Ishikawa (cell line): Measurements from ENCODE around the gene PAPOLB.

Experiments used
- CEBPB ChIP-seq: IDR thresholded peaks from 2 replicates; pipeline ENCODE4 v1.6.1; 2012
- CREB1 ChIP-seq: IDR thresholded peaks from 2 replicates; pipeline ENCODE4 v1.6.1; 2012; ENCODE audit warnings: low read depth
- EGR1 ChIP-seq: IDR thresholded peaks from 2 replicates; pipeline ENCODE4 v1.6.1; 2012
- EP300 ChIP-seq: IDR thresholded peaks from 2 replicates; pipeline ENCODE4 v1.6.1; 2012; ENCODE audit warnings: borderline replicate concordance
- FOXM1 ChIP-seq: IDR thresholded peaks from 2 replicates; pipeline ENCODE4 v1.6.1; 2012; ENCODE audit warnings: low read depth, borderline replicate concordance
- MAX ChIP-seq: IDR thresholded peaks from 2 replicates; pipeline ENCODE4 v1.6.1; 2012
- NFIC ChIP-seq: IDR thresholded peaks from 2 replicates; pipeline ENCODE4 v1.6.1; 2012
- RAD21 ChIP-seq: IDR thresholded peaks from 2 replicates; pipeline ENCODE4 v1.6.1; 2012; ENCODE audit warnings: low read depth
- REST ChIP-seq: IDR thresholded peaks from 2 replicates; pipeline ENCODE4 v1.6.1; 2012; ENCODE audit warnings: low read depth, mild to moderate bottlenecking
- TAF1 ChIP-seq: IDR thresholded peaks from 2 replicates; pipeline ENCODE4 v1.6.1; 2012; ENCODE audit warnings: low read depth, mild to moderate bottlenecking
- TCF12 ChIP-seq: IDR thresholded peaks from 2 replicates; pipeline ENCODE4 v1.6.1; 2012; ENCODE audit warnings: low read depth
- TEAD4 ChIP-seq: IDR thresholded peaks from 2 replicates; pipeline ENCODE4 v1.6.1; 2012
- USF1 ChIP-seq: IDR thresholded peaks from 2 replicates; pipeline ENCODE4 v1.6.1; 2012
- YY1 ChIP-seq: IDR thresholded peaks from 2 replicates; pipeline ENCODE4 v1.6.1; 2012; ENCODE audit warnings: low read depth
- ZBTB7A ChIP-seq: IDR thresholded peaks from 2 replicates; pipeline ENCODE4 v1.6.1; 2012; ENCODE audit warnings: low read depth

Gene PAPOLB

GRCh38 chr7:4837803-4838625, 23.8 kb downstream of the PAPOLB start:
- TF ChIP-seq EGR1 (no peak), RAD21 (no peak), FOXM1 (no peak), YY1 (no peak), CEBPB (no peak), TCF12 (no peak), TAF1 (no peak), ZBTB7A (no peak), TEAD4 (no peak), USF1 (no peak), EP300 (no peak), NFIC (no peak), REST (no peak), MAX (no peak), CREB1 (no peak)

- TF ChIP-seq EGR1 (no peak), TEAD4 (no peak), REST (no peak), NFIC (no peak), TAF1 (no peak), EP300 (no peak), TCF12 (no peak), USF1 (no peak), ZBTB7A (no peak), CEBPB (no peak), FOXM1 (no peak), MAX (no peak), RAD21 (no peak), YY1 (no peak), CREB1 (no peak)
Measured at GRCh38 chr7:4837041-4837802, 24.6 kb downstream of the PAPOLB start.

- TF ChIP-seq MAX: no peak
Measured at GRCh38 chr7:4836206-4836661, 25.6 kb downstream of the PAPOLB start.

GRCh38 chr7:4835398-4836205, 26.2 kb downstream of the PAPOLB start:
- TF ChIP-seq TAF1: no peak
- no peak for TF ChIP-seq REST
- TF ChIP-seq YY1: no peak
- TF ChIP-seq TCF12: no peak
- no peak for TF ChIP-seq TEAD4
- no peak for TF ChIP-seq RAD21
- TF ChIP-seq MAX: no peak
